NCI-H69 (cell line): ENCODE results near the gene TET1.
"Not testable (repeated sequence)": the region's sequence is repeated elsewhere in the genome, so short reads cannot be mapped to it uniquely, and the experiment has no call there.

Source experiments
- DNase-seq: peaks from one replicate; lab custom pipeline; 2025; lab: John Stamatoyannopoulos, UW

TET1 gene

GRCh38 chr10:68611227-68611626, 51.1 kb downstream of the TET1 start:
- no peak for DNase-seq

- not testable (repeated sequence) for DNase-seq
Observed at GRCh38 chr10:68613974-68614373, 53.8 kb downstream of the TET1 start.

- not testable (repeated sequence) for DNase-seq
Observed at GRCh38 chr10:68617691-68618090, 57.6 kb downstream of the TET1 start.

DNA sequence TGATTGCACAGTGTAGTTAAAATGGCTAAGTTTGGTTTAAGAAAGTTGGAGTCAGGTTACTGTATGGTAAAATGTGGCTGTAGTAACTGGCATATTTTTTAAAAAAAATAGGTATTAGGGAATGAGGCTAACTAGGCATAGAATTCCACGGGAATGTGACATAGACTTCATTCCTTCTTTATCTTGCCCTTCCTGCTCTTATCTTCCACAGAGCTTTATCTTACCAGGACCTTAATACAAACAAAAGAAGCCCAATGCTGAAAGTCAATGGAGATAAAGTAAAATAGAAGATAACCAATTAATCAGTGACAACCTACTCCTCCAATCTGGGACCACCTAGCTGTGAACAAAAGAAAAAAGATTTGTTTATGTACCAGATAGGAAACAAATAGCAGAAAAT, 58.1 kb downstream of the TET1 start:
- no peak for DNase-seq

- DNase-seq, result no peak
Observed at GRCh38 chr10:68619595-68619994, 59.5 kb downstream of the TET1 start.

GRCh38 chr10:68625316-68625921, 65.3 kb downstream of the TET1 start:
- no peak for DNase-seq

GRCh38 chr10:68628576-68629127, 68.5 kb downstream of the TET1 start:
- DNase-seq, result peak; percentile 18

DNA sequence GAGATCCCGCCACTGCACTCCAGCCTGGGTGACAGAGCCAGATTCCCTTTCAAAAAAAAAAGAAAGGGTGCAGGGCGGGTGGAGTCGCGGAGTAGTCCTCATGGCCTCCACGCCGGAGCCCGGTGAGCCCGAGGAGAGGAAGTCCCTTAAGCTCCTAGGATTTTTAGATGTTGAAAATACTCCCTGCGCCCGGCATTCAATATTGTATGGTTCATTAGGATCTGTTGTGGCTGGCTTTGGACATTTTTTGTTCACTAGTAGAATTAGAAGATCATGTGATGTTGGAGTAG, 72.1 kb downstream of the TET1 start:
- DNase-seq, result not testable (repeated sequence)

- no peak for DNase-seq
Observed at GRCh38 chr10:68633281-68633680, 73.1 kb downstream of the TET1 start.

DNA sequence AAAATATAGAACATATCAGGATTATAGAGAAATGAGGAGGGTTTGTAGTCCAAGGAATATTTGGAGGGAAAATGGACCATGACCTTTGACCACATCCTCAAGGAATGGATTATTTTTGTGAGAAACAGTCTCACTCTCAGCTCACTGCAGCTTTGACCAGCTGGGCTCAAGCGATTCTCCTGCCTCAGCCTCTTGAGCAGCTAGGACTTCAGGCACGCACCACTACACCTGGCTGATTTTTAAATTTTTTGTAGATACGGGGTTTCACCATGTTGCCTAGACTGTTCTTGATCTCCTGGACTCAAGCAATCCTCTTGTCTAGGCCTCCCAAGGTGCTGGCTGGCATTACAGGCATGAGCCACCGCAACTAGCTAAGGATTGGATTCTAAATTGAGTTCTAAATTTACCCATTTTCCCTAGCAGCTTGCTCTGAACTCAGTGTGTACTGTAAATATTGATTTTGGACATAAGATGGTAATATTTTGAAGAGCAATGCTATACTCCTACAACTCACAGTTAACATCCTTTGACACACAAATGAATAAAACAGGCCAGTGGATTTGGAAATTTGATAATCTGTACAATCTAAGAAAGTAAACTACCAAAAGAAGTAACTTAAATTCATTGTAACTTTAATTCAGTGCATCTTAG, 73.8 kb downstream of the TET1 start:
- no peak for DNase-seq

DNA sequence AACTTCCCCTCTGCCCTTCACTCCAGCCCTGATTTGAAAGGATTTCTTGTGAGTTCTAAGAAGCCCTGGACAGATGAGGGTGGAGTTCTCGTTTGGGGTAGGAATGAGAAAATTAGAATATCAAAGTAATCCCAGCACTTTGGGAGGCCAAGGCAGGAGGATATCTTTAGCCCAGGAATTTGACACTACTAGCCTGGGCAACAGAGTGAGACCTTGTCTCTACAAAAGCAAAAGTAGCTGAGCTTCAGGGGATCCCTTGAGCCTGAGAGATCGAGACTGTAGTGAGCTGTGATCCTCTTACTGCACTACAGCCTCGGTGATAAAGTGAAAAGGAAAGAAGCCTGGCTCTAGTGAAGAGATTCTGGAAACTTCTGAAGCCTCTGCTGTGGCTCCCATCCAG, 76.2 kb downstream of the TET1 start:
- DNase-seq, result no peak

GRCh38 chr10:68643550-68643949, 83.4 kb downstream of the TET1 start:
- not testable (repeated sequence) for DNase-seq

- no peak for DNase-seq
Observed at GRCh38 chr10:68647672-68648341, 87.7 kb downstream of the TET1 start.

DNA sequence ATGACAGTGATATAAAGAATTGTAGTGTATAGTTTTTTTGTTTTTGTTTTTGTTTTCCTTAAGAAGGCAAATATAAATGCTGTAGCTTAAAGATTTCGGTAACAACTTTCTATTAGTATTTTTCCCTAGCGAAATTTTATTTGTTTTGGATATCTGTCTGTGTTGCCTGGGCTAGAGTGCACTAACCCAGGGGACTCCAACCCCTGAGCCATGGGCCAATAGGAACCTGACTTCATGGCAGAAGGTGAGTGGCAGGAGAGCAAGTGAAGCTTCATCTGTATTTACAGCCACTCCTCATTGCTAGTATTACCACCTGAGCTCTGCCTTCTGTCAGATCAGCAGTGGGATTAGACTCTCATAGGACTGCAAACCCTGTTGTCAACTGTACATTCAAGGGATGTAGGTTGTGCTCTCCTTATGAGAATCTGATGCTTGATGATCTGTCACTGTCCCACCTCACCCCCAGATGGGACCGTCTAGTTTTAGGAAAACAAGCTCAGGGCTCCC, 95.5 kb downstream of the TET1 start:
- no peak for DNase-seq

DNA sequence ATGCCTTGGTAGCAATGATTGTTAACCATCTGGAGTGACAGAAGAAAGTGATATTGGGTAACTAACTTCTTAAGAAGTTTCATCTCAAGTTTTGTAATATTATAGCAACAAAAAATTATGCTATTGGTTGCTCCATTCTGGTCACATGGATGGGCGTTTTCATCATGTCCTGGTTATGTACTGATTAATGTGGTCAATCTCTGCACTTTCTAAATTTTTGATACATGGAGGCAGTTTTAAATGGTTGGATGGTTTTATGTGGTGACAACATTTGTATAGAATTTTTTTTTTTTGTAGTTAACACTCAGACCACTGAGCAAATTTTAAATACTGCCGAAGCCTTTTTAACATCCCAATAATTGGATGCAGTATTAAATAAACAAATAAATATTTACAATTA, 105.7 kb downstream of the TET1 start:
- no peak for DNase-seq

DNA sequence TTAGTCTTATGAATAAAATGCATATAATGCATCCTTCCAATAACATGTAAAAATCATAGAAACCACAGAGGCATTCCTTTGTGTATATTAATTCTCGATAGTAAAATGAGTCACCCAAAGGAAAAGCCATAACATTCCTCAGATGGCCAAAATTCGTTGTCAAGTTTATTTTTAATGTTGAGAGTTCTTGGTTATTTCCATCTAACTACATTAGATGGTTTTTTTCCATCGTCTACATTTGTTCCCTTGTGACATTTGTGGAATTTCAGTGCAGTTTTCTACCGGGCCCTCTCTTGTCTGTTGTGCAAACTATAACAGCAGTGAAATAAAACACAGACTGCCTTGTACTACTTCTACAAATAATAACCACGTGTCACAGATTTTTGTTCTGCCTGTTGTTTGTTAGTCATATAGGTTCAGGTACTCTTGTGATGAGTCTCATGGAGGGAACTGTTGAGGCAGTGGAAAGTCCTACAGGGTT, 106.2 kb downstream of the TET1 start:
- DNase-seq, result no peak

DNA sequence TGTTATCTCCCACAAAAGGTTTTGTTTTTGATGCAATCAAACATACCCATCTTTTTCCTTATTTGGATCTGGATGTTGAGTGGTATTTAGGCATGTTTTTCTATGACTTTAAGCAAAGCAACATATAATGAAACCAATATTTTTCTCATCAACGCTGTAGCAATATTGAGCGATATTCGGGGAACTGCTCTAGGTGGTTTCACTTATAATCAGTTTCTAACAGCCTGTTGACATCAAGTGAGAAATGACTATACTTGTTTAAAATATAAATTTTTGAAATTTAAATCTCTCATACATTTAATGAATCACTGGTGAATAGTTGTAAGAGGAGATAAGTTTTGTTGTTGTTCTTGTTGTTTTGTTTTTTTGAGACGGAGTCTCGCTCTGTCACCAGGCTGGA, 108.1 kb downstream of the TET1 start:
- no peak for DNase-seq

- DNase-seq, result no peak
Observed at GRCh38 chr10:68668972-68669371, 108.8 kb downstream of the TET1 start.

DNA sequence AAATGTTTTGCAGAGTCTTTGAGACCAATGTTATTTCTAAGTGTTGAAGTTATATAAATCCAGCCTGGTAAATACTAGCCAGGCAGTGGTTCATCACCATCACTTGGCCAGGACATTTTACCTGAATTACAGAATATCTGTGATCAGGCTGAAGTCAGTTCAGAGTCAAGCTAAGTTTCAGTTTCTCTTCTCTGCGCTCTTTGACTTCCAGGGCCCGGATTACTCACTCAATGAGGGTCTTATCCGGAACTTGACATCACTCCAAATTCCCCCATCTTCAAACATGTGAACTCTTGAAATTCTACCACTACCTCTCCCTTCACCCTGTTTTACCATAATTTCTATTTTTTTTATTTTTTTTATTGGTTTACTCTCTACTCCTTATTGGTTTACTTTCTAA, 124.3 kb downstream of the TET1 start:
- no peak for DNase-seq

GRCh38 chr10:68696018-68696417, 135.9 kb downstream of the TET1 start:
- DNase-seq, result no peak

DNA sequence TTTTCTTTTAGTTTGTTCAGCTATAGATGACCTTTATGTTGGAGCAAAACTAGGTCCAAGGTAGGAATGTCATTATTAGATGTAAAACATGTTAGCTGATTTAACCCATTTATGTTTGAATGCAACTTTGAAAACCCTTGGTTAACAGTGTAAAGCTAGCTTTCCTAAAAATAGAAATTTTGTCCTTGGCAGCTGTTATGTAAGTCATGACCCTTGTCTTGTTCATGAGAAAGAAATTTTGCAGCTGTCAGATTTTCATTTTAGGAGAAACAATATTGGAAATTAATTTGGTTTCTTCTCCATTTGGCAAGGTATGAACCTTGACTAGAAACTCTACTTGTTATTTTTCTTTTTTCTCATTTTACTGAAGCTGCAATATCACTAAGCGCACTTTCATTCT, 137.0 kb downstream of the TET1 start:
- no peak for DNase-seq

- DNase-seq, result peak; percentile 46
Observed at GRCh38 chr10:68700197-68700596, 140.1 kb downstream of the TET1 start.

DNA sequence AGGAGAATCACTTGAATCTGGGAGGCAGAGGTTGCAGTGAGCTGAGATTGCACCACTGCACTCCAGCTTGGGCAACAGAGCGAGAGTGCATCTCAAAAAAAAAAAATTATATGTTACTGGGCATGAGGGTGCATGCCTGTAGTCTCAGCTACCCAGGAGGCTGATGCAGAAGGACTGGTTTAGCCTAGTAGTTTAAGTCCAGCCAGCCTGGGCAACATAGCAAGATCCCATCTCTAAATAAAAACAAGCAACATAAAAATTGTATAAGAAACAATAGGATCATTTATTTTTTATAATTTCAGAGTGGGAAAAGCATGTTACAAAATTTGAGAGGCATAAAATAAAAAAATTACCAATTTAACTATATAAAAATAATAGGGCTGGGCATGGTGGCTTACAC, 145.4 kb downstream of the TET1 start:
- no peak for DNase-seq
